A549 (cell line): ENCODE data around the gene SPPL2B. TPM values are rescaled to one million over a fixed set of nuclear protein-coding genes. Genes with fewer than 3 reads are reported as not detected.

ENCODE experiments used
- ATAC-seq, 2 experiments: fragments of 200-7000 bp in 1 of 2; fragments of >200 bp in 1 of 2; cut with Nextera tagmentation in 1 of 2; cut with Tn5 transposase in 1 of 2; 3 replicates each; pipeline versions ENCODE4 v1.8.0 to v1.9.1; 2018 to 2020; ENCODE audit warnings: mild to moderate bottlenecking in 1 of 2, moderate library complexity in 1 of 2
- CTCF ChIA-PET: fragments of 300-600 bp; sonication (Branson Sonifier 250); formaldehyde crosslinking; extraction: SDS; loops from one replicate; lab custom pipeline; 2021; ENCODE audit warnings: antibody characterized with exemption, inconsistent platforms; lab: Yijun Ruan, JAX
- POLR2A ChIA-PET: fragments of 350-600 bp; formaldehyde crosslinking; extraction: SDS; loops from one replicate; lab custom pipeline; 2021; ENCODE audit warnings: antibody characterized with exemption, inconsistent platforms; lab: Yijun Ruan, JAX
- DNase-seq, 2 experiments: peaks; one replicate each; pipeline versions ENCODE4 v3.0.0 to v3.0.0-alpha.2; 2011 to 2016; ENCODE audit warnings: low read depth in 1 of 2, low spot score in 1 of 2
- FAIRE-seq: peaks from 2 replicates; lab custom pipeline; 2011; peaks lifted over from hg19 to GRCh38; lab: Jason Lieb, UNC
- H3K27ac ChIP-seq, 2 experiments: fragments of >200 bp; sonication (Bioruptor Twin); formaldehyde crosslinking; 3 replicates each; pipeline ENCODE4 v1.5.1; 2016 to 2017
- H3K4me1 ChIP-seq: fragments of >200 bp; sonication (Bioruptor Twin); formaldehyde crosslinking; 3 replicates; pipeline ENCODE4 v1.6.1; 2016
- H3K4me2 ChIP-seq: fragments of >200 bp; sonication (Bioruptor Twin); formaldehyde crosslinking; 3 replicates; pipeline ENCODE4 v1.6.1; 2016
- H3K4me3 ChIP-seq: fragments of >200 bp; sonication (Bioruptor Twin); formaldehyde crosslinking; 3 replicates; pipeline ENCODE4 v1.5.1; 2016
- H3K9me3 ChIP-seq: fragments of >200 bp; sonication (Bioruptor Twin); formaldehyde crosslinking; 3 replicates; pipeline ENCODE4 v1.6.1; 2016
- ATOH8 ChIP-seq: fragments of 250-450 bp; sonication (Bioruptor Pico); IDR thresholded peaks from 2 replicates; pipeline ENCODE4 v1.5.0; 2020; ENCODE audit warnings: low read depth, mild to moderate bottlenecking, moderate library complexity
- BHLHE40 ChIP-seq: IDR thresholded peaks from 2 replicates; pipeline ENCODE4 v1.6.1; 2012; ENCODE audit warnings: low read depth, low read length, inconsistent platforms
- CBX2 ChIP-seq: fragments of 200-600 bp; sonication (generic); IDR thresholded peaks from 2 replicates; pipeline ENCODE4 v1.6.1; 2016; ENCODE audit warnings: low read depth, mild to moderate bottlenecking, borderline replicate concordance
- CHD2 ChIP-seq: fragments of 150-350 bp; IDR thresholded peaks from 2 replicates; pipeline ENCODE4 v1.6.1; 2014; ENCODE audit warnings: low read length; ENCODE audit not compliant: partially characterized antibody
- CHD4 ChIP-seq: fragments of 200-600 bp; sonication (generic); IDR thresholded peaks from 2 replicates; pipeline ENCODE4 v1.6.1; 2016; ENCODE audit warnings: antibody characterized with exemption, mild to moderate bottlenecking, borderline replicate concordance
- EHF ChIP-seq: fragments of 250-450 bp; sonication (Bioruptor Pico); IDR thresholded peaks from 2 replicates; pipeline ENCODE4 v1.5.0; 2020; ENCODE audit warnings: mild to moderate bottlenecking
- EHMT2 ChIP-seq: fragments of 200-600 bp; sonication (generic); IDR thresholded peaks from 2 replicates; pipeline ENCODE4 v1.6.1; 2016; ENCODE audit warnings: antibody characterized with exemption, low read depth, mild to moderate bottlenecking, moderate library complexity
- ESRRA ChIP-seq: fragments of 150-350 bp; IDR thresholded peaks from 2 replicates; pipeline ENCODE4 v1.6.1; 2014; ENCODE audit warnings: mild to moderate bottlenecking, low read length, borderline replicate concordance
- FOSB ChIP-seq: fragments of 250-450 bp; sonication (Bioruptor Pico); IDR thresholded peaks from 2 replicates; pipeline ENCODE4 v1.5.0; 2020; ENCODE audit warnings: mild to moderate bottlenecking, moderate library complexity
- FOXS1 ChIP-seq: fragments of 250-450 bp; sonication (Bioruptor Pico); IDR thresholded peaks from 2 replicates; pipeline ENCODE4 v1.5.0; 2020; ENCODE audit warnings: mild to moderate bottlenecking, moderate library complexity
- HDAC2 ChIP-seq: fragments of 200-600 bp; sonication (generic); IDR thresholded peaks from 2 replicates; pipeline ENCODE4 v1.6.1; 2016
- HEYL ChIP-seq: fragments of 250-450 bp; sonication (Bioruptor Pico); IDR thresholded peaks from 2 replicates; pipeline ENCODE4 v1.8.0; 2021; ENCODE audit warnings: mild to moderate bottlenecking, moderate library complexity
- HMGXB4 ChIP-seq: fragments of 250-450 bp; sonication (Bioruptor Pico); IDR thresholded peaks from 2 replicates; pipeline ENCODE4 v1.5.0; 2021; ENCODE audit warnings: mild to moderate bottlenecking, moderate library complexity, borderline replicate concordance
- MAFK ChIP-seq: fragments of 450-650 bp; IDR thresholded peaks from 2 replicates; pipeline ENCODE4 v1.6.1; 2014; ENCODE audit not compliant: partially characterized antibody
- NR3C1 ChIP-seq: fragments of >200 bp; sonication (Bioruptor Twin); formaldehyde crosslinking; IDR thresholded peaks from 3 replicates; pipeline ENCODE4 v1.6.1; 2017
- RCOR1 ChIP-seq: fragments of 150-350 bp; IDR thresholded peaks from 2 replicates; pipeline ENCODE4 v1.6.1; 2014; ENCODE audit warnings: antibody characterized with exemption, low read length, low read depth
- TFCP2L1 ChIP-seq: fragments of 250-450 bp; sonication (Bioruptor Pico); IDR thresholded peaks from 2 replicates; pipeline ENCODE4 v1.5.0; 2021; ENCODE audit warnings: mild to moderate bottlenecking
- TP53 ChIP-seq: fragments of 250-450 bp; sonication (Bioruptor Pico); IDR thresholded peaks from 2 replicates; pipeline ENCODE4 v1.5.0; 2021; ENCODE audit warnings: mild to moderate bottlenecking, moderate library complexity
- USF2 ChIP-seq: fragments of 450-650 bp; IDR thresholded peaks from 2 replicates; pipeline ENCODE4 v1.6.1; 2014; ENCODE audit warnings: antibody characterized with exemption
- ZFP36 ChIP-seq: fragments of 450-650 bp; IDR thresholded peaks from 2 replicates; pipeline ENCODE4 v1.6.1; 2014; ENCODE audit warnings: borderline replicate concordance; ENCODE audit not compliant: partially characterized antibody
- ZNF302 ChIP-seq: fragments of 250-450 bp; sonication (Bioruptor Pico); IDR thresholded peaks from 2 replicates; pipeline ENCODE4 v1.9.0; 2021; ENCODE audit warnings: inconsistent platforms, mild to moderate bottlenecking, moderate library complexity
- ZSCAN20 ChIP-seq: fragments of 250-450 bp; sonication (Bioruptor Pico); IDR thresholded peaks from 2 replicates; pipeline ENCODE4 v1.8.0; 2022; ENCODE audit warnings: mild to moderate bottlenecking, moderate library complexity
- WGBS: methylation state at CpG from one replicate; pipeline ENCODE4 v1.1.6; 2017; ENCODE audit errors: missing lambda C conversion rate; 5-methylcytosine and 5-hydroxymethylcytosine counted together
- polyA plus RNA-seq, 4 experiments: library from polyadenylated mRNA; depleted of rRNA in 3 of 4; stranded (reverse); fragments of >200 nt; fragmentation: RNase III in 1 of 4; extraction: RNeasy Plus Mini Kit Qiagen cat#74134 plus additional on column Dnase treatment in 1 of 4; gene quantifications; 2 replicates in 3 of 4; 3 replicates in 1 of 4; pipeline ENCODE4 v1.2.3, GENCODE V29; 2011 to 2017

SPPL2B gene
- polyA plus RNA-seq, 2 of the 4 experiments (the other 2 are of a cell fraction) = 11.3 to 36.5 TPM

- Histone ChIP-seq H3K9me3 (no peaks in the 10 kb centered on the region), H3K4me2 (no peak overlapping the region), H3K4me1 (no peaks in the 10 kb centered on the region), H3K27ac (no peak overlapping the region), H3K4me3 (no peak overlapping the region)
- DNase-seq = no peak
- CTCF ChIA-PET = no interaction called here
- no peak for ATAC-seq
- no peak for FAIRE-seq
- TF ChIP-seq CBX2 (no peak), BHLHE40 (no peak), HDAC2 (no peak), TFCP2L1 (CRISPR knock-in tag) (no peak), CHD2 (no peak), ZFP36 (no peak), ZNF302 (no peak), FOSB (CRISPR knock-in tag) (no peak), EHF (CRISPR knock-in tag) (no peak), ATOH8 (CRISPR knock-in tag) (no peak), EHMT2 (no peak), FOXS1 (no peak), ESRRA (no peak), MAFK (no peak), HMGXB4 (no peak), TP53 (no peak), HEYL (CRISPR knock-in tag) (no peak), RCOR1 (no peak)
- POLR2A ChIA-PET = no interaction called here
- WGBS = 96% methylated on average over 16 of the region's 39 CpGs
These were observed 6.8 kb upstream of the SPPL2B start for GRCh38 chr19:2321565-2322283.

GRCh38 chr19:2323707-2324106 is 4.8 kb upstream of the SPPL2B start:
- ChIA-PET POLR2A (no interaction called here), CTCF (no interaction called here)
- DNase-seq (no peak), ATAC-seq (no peak), FAIRE-seq (no peak)
- no peak overlapping the region for H3K4me2 ChIP-seq
- no peak overlapping the region for H3K27ac ChIP-seq
- H3K4me3 ChIP-seq = no peak overlapping the region
- peaks cover 8% of the 10 kb centered on the region; the same call in 2 of the 3 replicates for H3K4me1 ChIP-seq
- H3K9me3 ChIP-seq = no peaks in the 10 kb centered on the region
- TF ChIP-seq HDAC2 = no peak
- no peak for TF ChIP-seq NR3C1
- TF ChIP-seq ZSCAN20 (CRISPR knock-in tag) = no peak
- TF ChIP-seq USF2 = no peak
- TF ChIP-seq CHD4 = no peak
- TF ChIP-seq ZNF302 = no peak
- WGBS = 93% methylated on average over 14 of the region's 19 CpGs
